Umbilical cord (tissue), 2 donors: ENCODE data around the gene IZUMO4. TPM values are rescaled to one million over a fixed set of nuclear protein-coding genes. Genes with fewer than 3 reads are reported as not detected.
"Not testable (repeated sequence)": the region's sequence is repeated elsewhere in the genome, so short reads cannot be mapped to it uniquely, and the experiment has no call there.

Experiments used
- DNase-seq: peaks from one replicate; pipeline ENCODE4 v3.0.0-alpha.2; 2015; ENCODE audit warnings: low spot score
- total RNA-seq: library from RNA; depleted of rRNA; stranded (reverse); fragments of >200 nt; gene quantifications from one replicate; pipeline ENCODE4 v1.2.3, GENCODE V29; 2014; ENCODE audit warnings: low replicate concordance; ENCODE audit not compliant: insufficient read depth

IZUMO4 gene
- total RNA-seq, 1 donor from 2014 or later: 1.2 TPM

- no peak for DNase-seq
Observed at GRCh38 chr19:2122982-2123381, 26.3 kb downstream of the IZUMO4 start.

GRCh38 chr19:2123682-2124387, 27.1 kb downstream of the IZUMO4 start:
- no peak for DNase-seq

- DNase-seq: no peak
Observed at GRCh38 chr19:2126879-2127518, 30.3 kb downstream of the IZUMO4 start.

- no peak for DNase-seq
Observed at GRCh38 chr19:2127758-2128157, 31.0 kb downstream of the IZUMO4 start.

GRCh38 chr19:2128252-2128651, 31.5 kb downstream of the IZUMO4 start:
- DNase-seq: not testable (repeated sequence)

GRCh38 chr19:2129022-2129421, 32.3 kb downstream of the IZUMO4 start:
- DNase-seq: no peak

- DNase-seq: no peak
Observed at GRCh38 chr19:2129486-2129885, 32.8 kb downstream of the IZUMO4 start.

GRCh38 chr19:2129892-2130770, 33.4 kb downstream of the IZUMO4 start:
- no peak for DNase-seq

- DNase-seq: not testable (repeated sequence)
Observed at GRCh38 chr19:2131012-2131975, 34.6 kb downstream of the IZUMO4 start.

- DNase-seq: no peak
Observed at GRCh38 chr19:2132191-2132590, 35.5 kb downstream of the IZUMO4 start.

GRCh38 chr19:2132731-2133490, 36.2 kb downstream of the IZUMO4 start:
- DNase-seq: no peak

GRCh38 chr19:2135474-2136402, 39.0 kb downstream of the IZUMO4 start:
- no peak for DNase-seq

GRCh38 chr19:2136796-2137195, 40.1 kb downstream of the IZUMO4 start:
- no peak for DNase-seq

GRCh38 chr19:2138061-2138728, 41.5 kb downstream of the IZUMO4 start:
- DNase-seq: no peak

- DNase-seq: no peak
Observed at GRCh38 chr19:2139385-2140137, 42.8 kb downstream of the IZUMO4 start.

GRCh38 chr19:2140138-2140569, 43.4 kb downstream of the IZUMO4 start:
- DNase-seq: no peak

- no peak for DNase-seq
Observed at GRCh38 chr19:2142173-2142829, 45.6 kb downstream of the IZUMO4 start.
